AG04449 (cell line): ENCODE data around the gene MAP2.
"Not testable (repeated sequence)": the region's sequence is repeated elsewhere in the genome, so short reads cannot be mapped to it uniquely, and the experiment has no call there.

Source experiments
- CTCF ChIA-PET: fragments of 350-600 bp; formaldehyde crosslinking; extraction: SDS; loops from one replicate; lab custom pipeline; 2021; ENCODE audit warnings: antibody characterized with exemption; lab: Yijun Ruan, JAX
- POLR2A ChIA-PET: fragments of 400-600, 350-600 bp; formaldehyde crosslinking; extraction: SDS; loops from one replicate; lab custom pipeline; 2020; ENCODE audit warnings: antibody characterized with exemption, inconsistent platforms; lab: Yijun Ruan, JAX
- DNase-seq: peaks from one replicate; pipeline ENCODE4 v3.0.0-alpha.2; 2010; ENCODE audit warnings: low read depth, low spot score
- H3K4me3 ChIP-seq: 2 replicates; pipeline ENCODE4 v1.5.1; 2011; ENCODE audit warnings: low read depth, mild to moderate bottlenecking, control low read depth, low read length
- TF ChIP-seq, protein P1 (sequence below): IDR thresholded peaks from one replicate; pipeline ENCODE4 v1.5.1; 2011; ENCODE audit warnings: mild to moderate bottlenecking, moderate library complexity, low read length, control low read depth, inconsistent platforms; ENCODE audit not compliant: insufficient read depth; ENCODE audit errors: missing control alignments

Gene MAP2

DNA sequence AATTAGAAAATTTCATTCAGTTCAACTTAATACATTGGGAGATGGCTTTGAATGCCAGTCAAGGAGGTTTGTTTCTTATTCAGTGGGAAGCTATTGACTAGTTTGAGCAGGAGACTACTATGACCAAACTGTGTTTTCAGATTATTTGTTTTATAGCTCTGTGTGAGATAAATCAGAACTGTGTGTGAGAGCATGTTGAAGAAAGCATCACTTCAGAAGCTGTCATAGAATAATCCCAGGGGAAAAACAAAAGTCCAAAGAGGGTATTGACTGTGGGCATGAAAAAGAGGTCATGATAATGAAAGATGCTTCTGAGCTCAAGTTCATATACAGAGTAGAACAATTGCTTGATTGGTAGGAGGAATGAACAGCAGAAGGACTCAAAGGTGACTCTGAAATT, 160.6 kb downstream of the MAP2 start:
- DNase-seq, result no peak
- TF ChIP-seq, protein P1, sequence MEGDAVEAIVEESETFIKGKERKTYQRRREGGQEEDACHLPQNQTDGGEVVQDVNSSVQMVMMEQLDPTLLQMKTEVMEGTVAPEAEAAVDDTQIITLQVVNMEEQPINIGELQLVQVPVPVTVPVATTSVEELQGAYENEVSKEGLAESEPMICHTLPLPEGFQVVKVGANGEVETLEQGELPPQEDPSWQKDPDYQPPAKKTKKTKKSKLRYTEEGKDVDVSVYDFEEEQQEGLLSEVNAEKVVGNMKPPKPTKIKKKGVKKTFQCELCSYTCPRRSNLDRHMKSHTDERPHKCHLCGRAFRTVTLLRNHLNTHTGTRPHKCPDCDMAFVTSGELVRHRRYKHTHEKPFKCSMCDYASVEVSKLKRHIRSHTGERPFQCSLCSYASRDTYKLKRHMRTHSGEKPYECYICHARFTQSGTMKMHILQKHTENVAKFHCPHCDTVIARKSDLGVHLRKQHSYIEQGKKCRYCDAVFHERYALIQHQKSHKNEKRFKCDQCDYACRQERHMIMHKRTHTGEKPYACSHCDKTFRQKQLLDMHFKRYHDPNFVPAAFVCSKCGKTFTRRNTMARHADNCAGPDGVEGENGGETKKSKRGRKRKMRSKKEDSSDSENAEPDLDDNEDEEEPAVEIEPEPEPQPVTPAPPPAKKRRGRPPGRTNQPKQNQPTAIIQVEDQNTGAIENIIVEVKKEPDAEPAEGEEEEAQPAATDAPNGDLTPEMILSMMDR, result no peak
- no peak overlapping the region for H3K4me3 ChIP-seq
- ChIA-PET CTCF (interaction anchor here (0.7 to 3.7 kb wide), 2 partner anchors 8 to 250 kb away, joined by 3 to 18 read pairs; no protein-coding TSS in a partner anchor), POLR2A (no interaction called here)

DNA sequence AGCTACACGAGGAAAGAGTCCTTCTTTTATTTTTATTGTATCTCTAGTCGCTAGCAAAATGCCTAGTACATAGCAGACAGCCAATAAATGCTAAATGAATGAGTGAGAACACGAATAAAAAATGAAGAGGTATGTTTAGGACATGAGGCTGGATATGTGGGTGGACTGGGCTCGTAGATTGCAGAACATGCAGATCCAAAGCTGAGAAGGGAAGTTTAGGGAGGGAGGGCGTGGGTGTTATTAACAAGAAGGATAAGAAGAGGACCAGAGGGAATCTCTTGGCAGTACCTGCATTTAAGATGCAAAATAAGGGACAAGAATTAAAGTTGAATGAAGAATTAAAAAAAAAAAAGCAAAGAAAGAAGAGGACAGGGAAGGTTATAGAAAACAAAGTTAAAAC, 161.1 kb downstream of the MAP2 start:
- H3K4me3 ChIP-seq, result no peak overlapping the region
- CTCF ChIA-PET, result interaction anchor here (0.7 to 3.7 kb wide), 2 partner anchors 9 to 250 kb away, joined by 3 to 18 read pairs; no protein-coding TSS in a partner anchor
- POLR2A ChIA-PET, result no interaction called here
- TF ChIP-seq, protein P1, result no peak
- DNase-seq, result no peak

DNA sequence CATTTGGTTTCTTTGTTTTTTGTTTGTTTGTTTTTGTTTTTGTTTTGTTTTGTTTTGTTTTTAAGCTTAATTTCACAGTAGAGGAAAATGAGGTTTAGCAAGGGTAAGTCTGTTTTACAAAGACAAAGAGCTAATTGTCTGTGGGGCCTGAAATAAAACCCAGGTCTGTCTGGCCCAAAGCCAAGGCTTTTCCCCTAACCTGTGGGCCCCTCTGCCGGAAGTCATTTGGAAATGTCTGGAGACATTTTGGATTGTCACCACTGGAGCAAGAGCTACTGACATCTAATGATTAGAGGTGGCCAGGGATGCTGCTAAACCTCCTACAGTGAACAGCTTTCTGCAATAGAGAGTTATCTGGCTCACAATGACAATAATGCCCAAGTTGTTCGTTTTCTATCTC, 167.2 kb downstream of the MAP2 start:
- TF ChIP-seq, protein P1, result no peak
- ChIA-PET POLR2A (no interaction called here), CTCF (no interaction called here)
- no peak overlapping the region for H3K4me3 ChIP-seq
- no peak for DNase-seq

DNA sequence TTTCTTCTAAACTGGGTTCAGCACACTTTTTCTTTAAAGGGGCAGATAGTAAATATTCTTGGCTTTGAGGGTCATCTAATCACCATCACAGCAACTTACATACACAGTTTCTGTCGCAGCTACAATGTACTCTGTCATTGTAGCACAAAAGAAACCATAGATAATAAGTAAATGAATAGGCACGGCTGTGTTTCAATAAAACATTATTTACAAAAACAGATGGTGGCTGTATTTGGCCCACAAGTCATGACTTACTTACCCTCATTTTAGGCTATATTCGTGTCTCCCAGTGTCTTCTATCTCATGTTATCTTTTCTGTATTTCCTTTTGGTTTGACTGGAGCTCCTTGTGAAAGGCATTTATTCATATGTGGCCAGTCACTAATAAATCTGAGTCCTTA, 168.3 kb downstream of the MAP2 start:
- DNase-seq, result no peak
- no peak overlapping the region for H3K4me3 ChIP-seq
- POLR2A ChIA-PET, result no interaction called here
- CTCF ChIA-PET, result no interaction called here
- TF ChIP-seq, protein P1, result no peak

DNA sequence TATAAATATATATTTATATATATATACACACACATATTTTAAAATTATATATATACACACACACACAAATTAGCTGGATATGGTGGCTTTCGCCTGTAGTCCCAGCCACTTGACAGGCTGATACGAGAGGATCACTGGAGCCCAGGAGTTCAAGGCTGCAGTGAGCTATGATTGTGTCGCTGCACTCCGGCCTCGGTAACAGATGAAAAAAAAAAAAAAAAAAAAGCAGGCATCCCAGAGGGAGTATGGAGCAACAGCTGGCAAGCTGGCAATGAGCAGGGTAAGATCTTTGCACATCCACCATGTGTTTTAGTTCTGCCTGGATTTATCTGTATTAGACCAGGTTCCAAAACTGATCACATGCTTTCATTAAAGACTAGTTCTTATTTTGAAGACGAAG, 170.1 kb downstream of the MAP2 start:
- ChIA-PET CTCF (interaction anchor here (0.9 kb wide), 1 partner anchor 16 kb away, joined by 3 read pairs; no protein-coding TSS in a partner anchor), POLR2A (no interaction called here)
- TF ChIP-seq, protein P1, result no peak
- DNase-seq, result no peak
- H3K4me3 ChIP-seq, result no peak overlapping the region

DNA sequence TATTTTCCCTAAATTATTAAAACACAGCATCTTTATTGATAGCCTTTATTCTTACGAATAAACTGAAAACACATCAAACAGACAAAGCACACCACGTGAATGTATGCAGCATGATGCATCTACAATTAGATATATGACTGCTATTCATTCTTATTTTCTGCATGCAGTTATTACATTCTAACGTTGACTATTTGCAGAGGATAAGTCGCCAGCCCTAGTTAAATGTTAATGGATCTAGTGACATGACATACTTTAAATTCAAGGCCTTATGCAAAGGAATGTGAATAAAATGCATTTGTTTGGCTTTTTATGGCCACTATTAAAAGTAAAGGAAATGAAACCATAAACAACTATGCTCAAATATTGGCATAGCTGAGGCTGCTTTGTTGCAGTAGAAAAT, 172.4 kb downstream of the MAP2 start:
- CTCF ChIA-PET, result no interaction called here
- POLR2A ChIA-PET, result no interaction called here
- TF ChIP-seq, protein P1, result no peak
- H3K4me3 ChIP-seq, result no peak overlapping the region
- no peak for DNase-seq

DNA sequence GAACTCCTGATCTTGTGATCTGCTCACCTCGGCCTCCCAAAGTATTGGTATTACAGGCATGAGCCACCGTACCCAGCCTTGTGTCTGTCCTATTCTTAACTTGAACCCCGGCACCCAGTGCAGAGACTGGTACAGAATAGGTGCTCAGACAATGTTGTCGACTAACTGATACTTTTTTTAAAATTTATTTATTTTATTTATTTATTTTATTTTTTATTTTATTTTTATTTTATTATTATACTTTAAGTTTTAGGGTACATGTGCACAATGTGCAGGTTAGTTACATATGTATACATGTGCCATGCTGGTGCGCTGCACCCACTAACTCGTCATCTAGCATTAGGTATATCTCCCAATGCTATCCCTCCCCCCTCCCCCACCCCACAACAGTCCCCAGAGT, 174.4 kb downstream of the MAP2 start:
- CTCF ChIA-PET, DNase-seq, POLR2A ChIA-PET, H3K4me3 ChIP-seq: not testable (repeated sequence)
